HepG2 (cell line): ENCODE results near the gene SSH3. TPM values are rescaled to one million over a fixed set of nuclear protein-coding genes. Genes with fewer than 3 reads are reported as not detected.

Experiments
- ATAC-seq: fragments of 200-7000 bp; cut with Tn5 transposase; 3 replicates; pipeline ENCODE4 v1.9.1; 2020; ENCODE audit warnings: mild to moderate bottlenecking, moderate library complexity
- BruUV-seq: library from RNA; stranded (reverse); fragments of 400-500 nt; replicated peaks from 2 replicates; lab custom pipeline; 2021; lab: Mats Ljungman, UMichigan
- CTCF ChIA-PET: fragments of 300-600 bp; formaldehyde crosslinking; extraction: SDS; loops from one replicate; lab custom pipeline; 2021; ENCODE audit warnings: low total read pairs, inconsistent platforms, low intra/inter-chr PET ratio; lab: Yijun Ruan, JAX
- POLR2A ChIA-PET: fragments of 350-600 bp; sonication (Branson Sonifier 250); formaldehyde crosslinking; loops from one replicate; lab custom pipeline; 2020; ENCODE audit warnings: antibody characterized with exemption, inconsistent platforms; lab: Yijun Ruan, JAX
- DNase-seq: peaks from one replicate; pipeline ENCODE4 v3.0.0-alpha.2; 2015; ENCODE audit warnings: low spot score
- FAIRE-seq: peaks from 3 replicates; lab custom pipeline; 2011; peaks lifted over from hg19 to GRCh38; lab: Jason Lieb, UNC
- H2AFZ ChIP-seq: one replicate; pipeline ENCODE4 v1.6.1; 2011; ENCODE audit warnings: low read length, inconsistent platforms
- H3K27ac ChIP-seq: fragments of 300-600 bp; 3 replicates; pipeline ENCODE4 v1.8.0; 2011; ENCODE audit warnings: mixed run types, mild to moderate bottlenecking, mixed read lengths, low read length, inconsistent platforms; ENCODE audit not compliant: insufficient read depth; ENCODE audit errors: extremely low read length
- H3K27me3 ChIP-seq, 2 experiments: fragments of 200-600 bp in 1 of 2; 2 replicates in 1 of 2; 3 replicates in 1 of 2; pipeline versions ENCODE4 v1.6.0 to v1.8.0; 2011; ENCODE audit warnings: low read length in 2 of 2, mild to moderate bottlenecking in 2 of 2, moderate library complexity in 2 of 2, inconsistent platforms in 1 of 2; ENCODE audit not compliant: insufficient read depth in 2 of 2, control insufficient read depth in 1 of 2
- H3K36me3 ChIP-seq, 2 experiments: fragments of 200-600 bp in 1 of 2; replicated peaks in 1 of 2; 2 replicates in 1 of 2; 3 replicates in 1 of 2; pipeline versions ENCODE4 v1.5.1 to v1.8.0; 2011; ENCODE audit warnings: low read length in 2 of 2, inconsistent platforms in 1 of 2; ENCODE audit not compliant: insufficient read depth in 2 of 2, control insufficient read depth in 1 of 2
- H3K4me1 ChIP-seq: 2 replicates; pipeline ENCODE4 v1.5.1; 2012; ENCODE audit warnings: low read length, inconsistent platforms; ENCODE audit not compliant: insufficient read depth
- H3K4me2 ChIP-seq: 2 replicates; pipeline ENCODE4 v1.6.0; 2011; ENCODE audit warnings: low read depth, low read length, inconsistent platforms
- H3K4me3 ChIP-seq, 3 experiments: fragments of 200-600 bp in 1 of 3; sonication (generic), shearing (Covaris generic) in 1 of 3; replicated peaks in 1 of 3; 2 replicates each; pipeline ENCODE4 v1.5.1; 2011 to 2016; ENCODE audit warnings: low read length in 3 of 3, inconsistent platforms in 2 of 3, low read depth in 2 of 3, mild to moderate bottlenecking in 2 of 3, control low read depth in 1 of 3, mixed read lengths in 1 of 3; ENCODE audit not compliant: insufficient read depth in 1 of 3
- H3K79me2 ChIP-seq: one replicate; pipeline ENCODE4 v1.6.1; 2011; ENCODE audit warnings: low read length, inconsistent platforms; ENCODE audit not compliant: insufficient read depth
- H3K9ac ChIP-seq: 2 replicates; pipeline ENCODE4 v1.6.0; 2011; ENCODE audit warnings: mild to moderate bottlenecking, low read depth, low read length, inconsistent platforms; ENCODE audit not compliant: insufficient read depth
- H3K9me3 ChIP-seq: 2 replicates; pipeline ENCODE4 v1.5.1; 2012; ENCODE audit warnings: mild to moderate bottlenecking, low read length
- H4K20me1 ChIP-seq: 2 replicates; pipeline ENCODE4 v1.6.0; 2011; ENCODE audit warnings: inconsistent platforms, mild to moderate bottlenecking, low read length, moderate library complexity; ENCODE audit not compliant: insufficient read depth
- EED ChIP-seq: sonication (generic); formaldehyde crosslinking; IDR thresholded peaks from 2 replicates; pipeline ENCODE4 v1.5.0; 2020; ENCODE audit warnings: mild to moderate bottlenecking, missing genetic modification reagents
- KDM5B ChIP-seq: sonication (generic); formaldehyde crosslinking; IDR thresholded peaks from 2 replicates; pipeline ENCODE4 v1.4.0; 2020; ENCODE audit warnings: missing genetic modification reagents, mild to moderate bottlenecking, borderline replicate concordance
- PCBP1 ChIP-seq: fragments of 200-400 bp; formaldehyde crosslinking; IDR thresholded peaks from 2 replicates; pipeline ENCODE4 v1.6.1; 2017; ENCODE audit warnings: mild to moderate bottlenecking, low read depth, low read length, borderline replicate concordance
- SP4 ChIP-seq: sonication (generic); formaldehyde crosslinking; IDR thresholded peaks from 2 replicates; pipeline ENCODE4 v1.8.1; 2023; ENCODE audit warnings: mild to moderate bottlenecking, missing genetic modification reagents
- SRSF1 ChIP-seq: fragments of 200-400 bp; formaldehyde crosslinking; optimal IDR thresholded peaks from 2 replicates; pipeline ENCODE3; 2017; ENCODE audit warnings: mild to moderate bottlenecking, low read depth, low read length, moderate library complexity
- ZFX ChIP-seq: sonication (generic); formaldehyde crosslinking; IDR thresholded peaks from 2 replicates; pipeline ENCODE4 v1.4.0; 2020; ENCODE audit warnings: mild to moderate bottlenecking, low read depth, missing genetic modification reagents, moderate library complexity
- ZNF292 ChIP-seq: sonication (generic); formaldehyde crosslinking; IDR thresholded peaks from 2 replicates; pipeline ENCODE4 v1.8.1; 2022; ENCODE audit warnings: mild to moderate bottlenecking, low read depth, missing genetic modification reagents, borderline replicate concordance
- ZNF333 ChIP-seq: sonication (generic); formaldehyde crosslinking; IDR thresholded peaks from 2 replicates; pipeline ENCODE4 v1.4.0; 2020; ENCODE audit warnings: mild to moderate bottlenecking, missing genetic modification reagents, borderline replicate concordance
- ZNF431 ChIP-seq: sonication (generic); formaldehyde crosslinking; IDR thresholded peaks from 2 replicates; pipeline ENCODE4 v1.9.0; 2022; ENCODE audit warnings: missing genetic modification reagents, low read depth, mild to moderate bottlenecking, borderline replicate concordance
- WGBS: methylation state at CpG from one replicate; pipeline ENCODE4 v1.1.6; 2017; ENCODE audit warnings: low lambda C conversion rate; 5-methylcytosine and 5-hydroxymethylcytosine counted together
- in situ Hi-C: cut with HindIII; loops from 2 replicates; pipeline ENCODE4 v1.10.0; 2017; ENCODE audit warnings: low pct_unique_long_range_greater_than_20kb; ENCODE audit not compliant: extremely low pct_ligation_motif_present
- intact Hi-C: fragments of 100-400 bp; cut with micrococcal nuclease; formaldehyde crosslinking; loops from one replicate; pipeline ENCODE4 v1.10.0; 2022; ENCODE audit not compliant: unreplicated experiment
- polyA plus RNA-seq, 8 experiments: library from polyadenylated mRNA; depleted of rRNA in 3 of 8; stranded (reverse) in 7 of 8; unstranded in 1 of 8; fragments of >200 nt; fragmentation: Illumina TruSeq in 4 of 8; extraction: Trizol in 4 of 8; gene quantifications; 2 replicates each; pipeline versions ENCODE4 v1.2.1 to v1.2.3, GENCODE V29; 2011 to 2016; ENCODE audit warnings: low read depth in 4 of 8, missing spikeins in 1 of 8, mixed read lengths in 1 of 8; ENCODE audit not compliant: insufficient read depth in 1 of 8
- total RNA-seq, 5 experiments: library from RNA; depleted of rRNA; stranded (reverse); fragments of >200 nt; fragmentation: Illumina TruSeq; extraction: Trizol; gene quantifications; 2 replicates each; pipeline ENCODE4 v1.2.3, GENCODE V29; 2016; ENCODE audit warnings: low read depth in 1 of 5
- TF ChIP-seq, protein P1 (sequence below): sonication (generic); formaldehyde crosslinking; IDR thresholded peaks from 2 replicates; pipeline ENCODE4 v1.9.0; 2022; ENCODE audit warnings: low read depth, missing genetic modification reagents
- TF ChIP-seq, protein P2 (sequence below): IDR thresholded peaks from 2 replicates; pipeline ENCODE4 v1.6.1; 2016; ENCODE audit warnings: mild to moderate bottlenecking, missing biosample characterization, missing genetic modification reagents
- TF ChIP-seq, protein P3 (sequence below): sonication (generic); formaldehyde crosslinking; IDR thresholded peaks from 2 replicates; pipeline ENCODE4 v1.5.1; 2020; ENCODE audit warnings: mild to moderate bottlenecking, missing genetic modification reagents
- TF ChIP-seq, protein P4 (sequence below): sonication (generic); formaldehyde crosslinking; IDR thresholded peaks from 2 replicates; pipeline ENCODE4 v1.8.0; 2022; ENCODE audit warnings: missing genetic modification reagents, mild to moderate bottlenecking, borderline replicate concordance

SSH3 gene
- total and polyA plus RNA-seq, 2 of the 13 experiments (the other 11 are each of a cell fraction or from before 2014, with no cell fraction given) = 12.4 to 18.8 TPM

DNA sequence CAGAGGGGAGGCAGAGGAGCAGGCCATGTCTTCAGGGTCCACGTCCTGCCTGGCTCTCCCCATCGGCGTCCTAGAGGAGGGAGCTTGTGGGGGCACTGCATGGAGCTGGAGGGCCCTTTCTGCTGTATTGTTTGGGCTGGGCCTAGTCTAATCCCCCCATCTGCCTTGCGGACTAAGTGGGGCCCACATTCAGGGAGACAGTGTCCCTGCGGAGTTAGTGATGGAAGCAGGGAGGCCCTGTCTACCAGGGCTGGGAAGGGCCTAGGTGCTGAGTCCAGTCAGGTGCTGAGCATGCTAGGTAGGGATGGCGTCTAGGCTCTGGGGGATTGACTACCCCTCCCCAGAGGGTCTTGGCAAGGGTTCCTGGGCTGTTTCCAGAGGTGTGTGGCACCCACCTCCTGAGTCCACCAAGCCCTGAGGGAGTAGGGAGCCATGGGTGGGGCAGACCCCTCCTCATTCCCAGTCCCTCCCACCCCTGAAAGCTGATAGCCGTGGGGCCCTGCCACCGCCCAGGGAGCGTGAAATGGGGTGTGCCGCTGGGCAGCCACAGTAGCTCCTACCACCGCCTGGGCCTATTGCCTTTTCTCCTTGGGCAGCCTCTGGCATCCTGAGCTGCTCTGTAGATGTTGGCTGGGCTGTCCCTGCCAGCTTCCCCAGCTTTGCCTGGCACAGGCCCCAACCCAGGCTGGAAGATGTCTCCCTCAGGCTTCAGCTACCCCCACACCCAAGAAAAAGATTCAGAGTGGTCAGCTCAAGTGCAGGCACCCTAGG is 51.9 kb downstream of the SSH3 start:
- no peak for ATAC-seq
- Histone ChIP-seq H3K9me3 (no peaks in the 10 kb centered on the region), H4K20me1 (no peaks in the 10 kb centered on the region), H3K36me3 (no peaks in the 10 kb centered on the region), H3K27ac (peak overlapping the region; percentile 79), H3K9ac (peak overlapping the region; percentile 63), H3K4me1 (peaks cover 46% of the 10 kb centered on the region), H3K79me2 (no peaks in the 10 kb centered on the region), H3K27me3 (no peaks in the 10 kb centered on the region), H2AFZ (no peak overlapping the region), H3K4me2 (peak overlapping the region; percentile 96), H3K4me3 (peak overlapping the region; percentile 30 to 90 (median 43); a peak in 5 of 6 replicates)
- WGBS = 33% methylated on average over 3 of the region's 11 CpGs
- in situ Hi-C loops (no loop called here), intact Hi-C loops (no loop called here)
- DNase-seq = no peak
- POLR2A ChIA-PET = interaction anchor here (1.0 to 9.7 kb wide), 11 partner anchors 8 to 115 kb away, joined by 3 to 365 read pairs (median 11); partner anchors contain the start of genes ANKRD13D, CLCF1, PPP1CA and RAD9A
- CTCF ChIA-PET = interaction anchor here (4.1 kb wide), 1 partner anchor 27 kb away, joined by 45 read pairs; no protein-coding TSS in a partner anchor
- no TSS peak for BruUV-seq
- FAIRE-seq = no peak
- TF ChIP-seq ZNF333 (CRISPR knock-in tag) (0 out of 2 replicates have a peak, but pooled peaks have one; percentile 26), ZNF292 (0 out of 2 replicates have a peak, but pooled peaks have one; percentile 0), KDM5B (peak; percentile 70; the same call in 1 of the 2 replicates), SRSF1 (peak; percentile 41), SP4 (CRISPR knock-in tag) (0 out of 2 replicates have a peak, but pooled peaks have one; percentile 26), EED (CRISPR knock-in tag) (no peak), ZNF431 (CRISPR knock-in tag) (0 out of 2 replicates have a peak, but pooled peaks have one; percentile 6), ZFX (peak; percentile 21), PCBP1 (no peak)
- TF ChIP-seq, protein P1, sequence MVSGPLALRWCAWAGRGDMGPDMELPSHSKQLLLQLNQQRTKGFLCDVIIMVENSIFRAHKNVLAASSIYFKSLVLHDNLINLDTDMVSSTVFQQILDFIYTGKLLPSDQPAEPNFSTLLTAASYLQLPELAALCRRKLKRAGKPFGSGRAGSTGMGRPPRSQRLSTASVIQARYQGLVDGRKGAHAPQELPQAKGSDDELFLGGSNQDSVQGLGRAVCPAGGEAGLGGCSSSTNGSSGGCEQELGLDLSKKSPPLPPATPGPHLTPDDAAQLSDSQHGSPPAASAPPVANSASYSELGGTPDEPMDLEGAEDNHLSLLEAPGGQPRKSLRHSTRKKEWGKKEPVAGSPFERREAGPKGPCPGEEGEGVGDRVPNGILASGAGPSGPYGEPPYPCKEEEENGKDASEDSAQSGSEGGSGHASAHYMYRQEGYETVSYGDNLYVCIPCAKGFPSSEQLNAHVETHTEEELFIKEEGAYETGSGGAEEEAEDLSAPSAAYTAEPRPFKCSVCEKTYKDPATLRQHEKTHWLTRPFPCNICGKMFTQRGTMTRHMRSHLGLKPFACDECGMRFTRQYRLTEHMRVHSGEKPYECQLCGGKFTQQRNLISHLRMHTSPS (CRISPR knock-in tag) = peak; percentile 11; the same call in 1 of the 2 replicates
- TF ChIP-seq, protein P2, sequence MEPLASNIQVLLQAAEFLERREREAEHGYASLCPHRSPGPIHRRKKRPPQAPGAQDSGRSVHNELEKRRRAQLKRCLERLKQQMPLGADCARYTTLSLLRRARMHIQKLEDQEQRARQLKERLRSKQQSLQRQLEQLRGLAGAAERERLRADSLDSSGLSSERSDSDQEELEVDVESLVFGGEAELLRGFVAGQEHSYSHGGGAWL (CRISPR knock-in tag) = 0 out of 2 replicates have a peak, but pooled peaks have one; percentile 9
- TF ChIP-seq, protein P3, sequence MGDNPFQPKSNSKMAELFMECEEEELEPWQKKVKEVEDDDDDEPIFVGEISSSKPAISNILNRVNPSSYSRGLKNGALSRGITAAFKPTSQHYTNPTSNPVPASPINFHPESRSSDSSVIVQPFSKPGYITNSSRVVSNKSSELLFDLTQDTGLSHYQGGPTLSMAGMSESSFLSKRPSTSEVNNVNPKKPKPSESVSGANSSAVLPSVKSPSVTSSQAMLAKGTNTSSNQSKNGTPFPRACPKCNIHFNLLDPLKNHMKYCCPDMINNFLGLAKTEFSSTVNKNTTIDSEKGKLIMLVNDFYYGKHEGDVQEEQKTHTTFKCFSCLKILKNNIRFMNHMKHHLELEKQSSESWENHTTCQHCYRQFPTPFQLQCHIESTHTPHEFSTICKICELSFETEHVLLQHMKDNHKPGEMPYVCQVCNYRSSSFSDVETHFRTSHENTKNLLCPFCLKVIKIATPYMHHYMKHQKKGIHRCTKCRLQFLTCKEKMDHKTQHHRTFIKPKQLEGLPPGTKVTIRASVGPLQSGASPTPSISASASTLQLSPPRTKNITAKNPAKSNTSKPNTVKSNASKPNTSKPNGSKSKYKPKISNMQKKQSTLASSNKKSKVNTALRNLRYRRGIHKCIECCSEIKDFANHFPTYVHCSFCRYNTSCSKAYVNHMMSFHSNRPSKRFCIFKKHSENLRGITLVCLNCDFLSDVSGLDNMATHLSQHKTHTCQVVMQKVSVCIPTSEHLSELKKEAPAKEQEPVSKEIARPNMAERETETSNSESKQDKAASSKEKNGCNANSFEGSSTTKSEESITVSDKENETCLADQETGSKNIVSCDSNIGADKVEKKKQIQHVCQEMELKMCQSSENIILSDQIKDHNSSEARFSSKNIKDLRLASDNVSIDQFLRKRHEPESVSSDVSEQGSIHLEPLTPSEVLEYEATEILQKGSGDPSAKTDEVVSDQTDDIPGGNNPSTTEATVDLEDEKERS = 0 out of 2 replicates have a peak, but pooled peaks have one; percentile 1
- TF ChIP-seq, protein P4, sequence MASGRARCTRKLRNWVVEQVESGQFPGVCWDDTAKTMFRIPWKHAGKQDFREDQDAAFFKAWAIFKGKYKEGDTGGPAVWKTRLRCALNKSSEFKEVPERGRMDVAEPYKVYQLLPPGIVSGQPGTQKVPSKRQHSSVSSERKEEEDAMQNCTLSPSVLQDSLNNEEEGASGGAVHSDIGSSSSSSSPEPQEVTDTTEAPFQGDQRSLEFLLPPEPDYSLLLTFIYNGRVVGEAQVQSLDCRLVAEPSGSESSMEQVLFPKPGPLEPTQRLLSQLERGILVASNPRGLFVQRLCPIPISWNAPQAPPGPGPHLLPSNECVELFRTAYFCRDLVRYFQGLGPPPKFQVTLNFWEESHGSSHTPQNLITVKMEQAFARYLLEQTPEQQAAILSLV = 0 out of 2 replicates have a peak, but pooled peaks have one; percentile 0
